ENCODE results near the gene PEX5L. TPM values are rescaled to one million over a fixed set of nuclear protein-coding genes. Genes with fewer than 3 reads are reported as not detected.
A peak's percentile ranks its signal among the peaks of the same experiment; 100 is the strongest.

Gene PEX5L
- total RNA-seq, 2 experiments from 2014 or later = not detected

DNA sequence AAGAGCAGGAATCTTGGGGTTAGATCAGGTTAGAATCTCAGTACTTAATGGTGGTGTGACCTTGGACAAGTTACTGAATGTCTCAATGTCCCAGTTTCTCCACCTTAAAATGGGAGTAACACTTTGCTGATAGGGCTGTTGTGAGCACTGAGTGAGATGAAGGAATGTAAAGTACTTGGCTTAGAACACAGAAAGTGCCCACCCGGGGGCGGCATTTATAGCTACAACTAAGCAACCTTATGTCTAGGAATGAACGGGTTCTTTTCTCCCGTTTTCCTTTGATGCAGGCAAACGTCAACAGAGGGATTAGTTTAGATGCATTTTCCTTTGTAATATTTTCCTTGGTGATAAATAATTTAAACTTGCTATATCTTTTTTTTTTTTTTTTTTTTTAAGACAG, 207.3 kb downstream of the PEX5L start:
- DNase-seq = no peak
- Mint-ChIP-seq H3K4me3 (no peak overlapping the region), H3K4me1 (no peaks in the 10 kb centered on the region), H3K27ac (no peak overlapping the region), H3K27me3 (no peaks in the 10 kb centered on the region), H3K9me3 (no peaks in the 10 kb centered on the region), H3K36me3 (no peaks in the 10 kb centered on the region)

DNA sequence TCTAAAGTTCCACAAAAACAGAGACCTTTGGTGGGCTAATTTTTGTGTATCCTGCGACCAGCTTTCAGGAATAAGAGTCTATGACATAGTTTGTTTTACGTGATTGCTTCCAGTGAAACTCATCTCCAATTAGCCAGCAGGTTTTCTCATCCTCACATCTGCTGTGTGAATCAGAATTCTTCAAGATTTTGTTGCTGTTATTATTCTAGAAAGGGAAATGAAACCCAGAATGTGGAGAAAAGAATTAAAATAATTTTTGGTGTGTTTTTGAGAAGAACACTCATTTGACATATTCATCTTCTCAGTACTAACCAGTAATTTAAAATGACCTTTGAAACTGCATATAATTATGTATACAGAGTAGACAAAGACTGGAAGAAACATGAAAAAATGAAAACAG, 208.0 kb downstream of the PEX5L start:
- H3K27ac Mint-ChIP-seq = no peak overlapping the region
- no peaks in the 10 kb centered on the region for H3K9me3 Mint-ChIP-seq
- no peaks in the 10 kb centered on the region for H3K4me1 Mint-ChIP-seq
- no peaks in the 10 kb centered on the region for H3K27me3 Mint-ChIP-seq
- no peak for DNase-seq
- H3K4me3 Mint-ChIP-seq = no peak overlapping the region
- H3K36me3 Mint-ChIP-seq = no peaks in the 10 kb centered on the region

DNA sequence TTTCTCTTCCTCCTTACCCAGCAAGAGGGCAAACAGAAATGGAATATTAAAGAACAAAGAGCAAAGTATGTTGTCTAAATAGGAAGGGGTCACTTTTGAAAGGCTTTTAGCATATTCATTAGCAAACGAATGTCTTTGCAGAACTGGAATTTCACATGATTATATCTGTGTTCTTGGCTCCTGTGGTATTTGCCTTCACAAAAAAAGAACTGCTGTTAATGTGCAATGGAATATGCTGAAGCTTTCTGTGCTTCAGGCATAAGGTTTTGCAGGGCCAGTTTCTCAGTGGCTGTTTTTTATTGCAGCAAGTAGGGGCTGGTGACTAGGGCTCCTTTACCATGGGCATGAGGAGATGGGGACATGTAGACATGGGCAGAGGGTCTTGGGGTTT, 210.5 kb downstream of the PEX5L start:
- H3K27ac Mint-ChIP-seq = no peak overlapping the region
- H3K4me1 Mint-ChIP-seq = no peaks in the 10 kb centered on the region
- H3K4me3 Mint-ChIP-seq = no peak overlapping the region
- H3K9me3 Mint-ChIP-seq = no peaks in the 10 kb centered on the region
- no peaks in the 10 kb centered on the region for H3K36me3 Mint-ChIP-seq
- no peaks in the 10 kb centered on the region for H3K27me3 Mint-ChIP-seq
- no peak for DNase-seq

- no peaks in the 10 kb centered on the region for H3K9me3 Mint-ChIP-seq
- H3K36me3 Mint-ChIP-seq = no peaks in the 10 kb centered on the region
- H3K27me3 Mint-ChIP-seq = peaks cover under 1% of the 10 kb centered on the region
- DNase-seq = no peak
- H3K4me3 Mint-ChIP-seq = no peak overlapping the region
- no peaks in the 10 kb centered on the region for H3K4me1 Mint-ChIP-seq
- no peak overlapping the region for H3K27ac Mint-ChIP-seq
These were observed 211.1 kb downstream of the PEX5L start for GRCh38 chr3:179825527-179826246.

- DNase-seq = no peak
- Mint-ChIP-seq H3K4me3 (no peak overlapping the region), H3K36me3 (no peaks in the 10 kb centered on the region), H3K27me3 (peaks cover 4% of the 10 kb centered on the region), H3K9me3 (no peaks in the 10 kb centered on the region), H3K27ac (no peak overlapping the region), H3K4me1 (no peaks in the 10 kb centered on the region)
These were observed 214.4 kb downstream of the PEX5L start for GRCh38 chr3:179822296-179822695.

DNA sequence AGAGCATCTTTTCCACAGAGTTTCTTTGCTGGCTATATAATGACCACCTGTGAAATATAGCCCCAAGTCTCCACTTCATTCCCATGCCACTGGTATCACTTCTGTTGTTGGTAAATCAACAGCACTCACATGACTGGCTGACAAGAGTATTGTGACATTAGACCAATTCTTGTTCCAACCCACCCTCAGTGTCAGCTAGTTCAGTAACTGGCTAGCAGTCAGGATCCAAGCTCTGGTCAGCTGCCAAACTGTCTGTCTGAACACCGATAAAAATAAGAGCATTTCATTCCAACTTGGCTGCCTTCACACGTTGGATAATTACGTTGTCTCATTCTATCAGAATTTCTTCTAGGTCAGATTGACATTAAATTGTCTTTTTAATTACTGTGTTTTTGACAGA, 217.4 kb downstream of the PEX5L start:
- H3K27ac Mint-ChIP-seq = no peak overlapping the region
- H3K9me3 Mint-ChIP-seq = no peaks in the 10 kb centered on the region
- H3K4me3 Mint-ChIP-seq = no peak overlapping the region
- no peak for DNase-seq
- H3K36me3 Mint-ChIP-seq = no peaks in the 10 kb centered on the region
- H3K4me1 Mint-ChIP-seq = no peaks in the 10 kb centered on the region
- H3K27me3 Mint-ChIP-seq = peaks cover 4% of the 10 kb centered on the region

GRCh38 chr3:179812096-179812382, 224.7 kb downstream of the PEX5L start:
- Mint-ChIP-seq H3K27ac (no peak overlapping the region), H3K9me3 (no peaks in the 10 kb centered on the region), H3K4me3 (no peak overlapping the region), H3K27me3 (no peaks in the 10 kb centered on the region), H3K4me1 (peaks cover 3% of the 10 kb centered on the region), H3K36me3 (no peaks in the 10 kb centered on the region)
- no peak for DNase-seq

- no peak overlapping the region for H3K27ac Mint-ChIP-seq
- no peaks in the 10 kb centered on the region for H3K36me3 Mint-ChIP-seq
- H3K4me1 Mint-ChIP-seq = peaks cover 3% of the 10 kb centered on the region
- H3K9me3 Mint-ChIP-seq = no peaks in the 10 kb centered on the region
- no peak overlapping the region for H3K4me3 Mint-ChIP-seq
- no peaks in the 10 kb centered on the region for H3K27me3 Mint-ChIP-seq
- DNase-seq = peak; percentile 10
These were observed 225.2 kb downstream of the PEX5L start for GRCh38 chr3:179811321-179812095.

GRCh38 chr3:179809639-179810038, 227.1 kb downstream of the PEX5L start:
- no peak for DNase-seq

GRCh38 chr3:179807588-179807987, 229.1 kb downstream of the PEX5L start:
- Mint-ChIP-seq H3K4me3 (no peak overlapping the region), H3K27ac (no peak overlapping the region), H3K27me3 (no peaks in the 10 kb centered on the region), H3K9me3 (no peaks in the 10 kb centered on the region), H3K4me1 (peaks cover 9% of the 10 kb centered on the region), H3K36me3 (no peaks in the 10 kb centered on the region)
- no peak for DNase-seq

More at GRCh38 chr3:179809639-179810038, 227.1 kb downstream of the PEX5L start:
- peaks cover 5% of the 10 kb centered on the region for H3K4me1 Mint-ChIP-seq
- no peaks in the 10 kb centered on the region for H3K27me3 Mint-ChIP-seq
- no peak overlapping the region for H3K4me3 Mint-ChIP-seq
- H3K36me3 Mint-ChIP-seq = no peaks in the 10 kb centered on the region
- no peak overlapping the region for H3K27ac Mint-ChIP-seq
- no peaks in the 10 kb centered on the region for H3K9me3 Mint-ChIP-seq

GRCh38 chr3:179806177-179806576, 230.6 kb downstream of the PEX5L start:
- no peaks in the 10 kb centered on the region for H3K27me3 Mint-ChIP-seq
- H3K4me1 Mint-ChIP-seq = peaks cover 9% of the 10 kb centered on the region
- no peaks in the 10 kb centered on the region for H3K36me3 Mint-ChIP-seq
- H3K4me3 Mint-ChIP-seq = no peak overlapping the region
- DNase-seq = no peak
- H3K27ac Mint-ChIP-seq = no peak overlapping the region
- no peaks in the 10 kb centered on the region for H3K9me3 Mint-ChIP-seq

DNA sequence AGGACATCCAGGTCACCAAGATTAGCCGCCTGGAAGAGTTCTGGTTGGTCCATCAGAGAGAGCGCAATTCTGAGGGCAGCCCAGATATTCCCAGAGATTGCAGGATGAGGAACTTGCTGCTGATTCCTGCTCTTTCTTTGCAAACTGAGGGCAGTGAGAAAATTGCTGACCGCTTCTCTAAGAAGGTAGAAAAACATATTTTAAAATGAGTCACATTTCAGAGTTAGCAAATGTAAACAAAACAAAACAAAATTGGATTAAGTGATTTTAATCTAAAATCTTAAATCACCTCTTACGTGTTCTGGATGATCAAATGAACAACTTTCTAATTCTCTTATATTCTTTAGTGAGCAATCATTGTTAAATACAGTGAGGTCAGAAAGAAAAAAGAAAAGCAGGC, 234.9 kb downstream of the PEX5L start:
- no peaks in the 10 kb centered on the region for H3K36me3 Mint-ChIP-seq
- no peaks in the 10 kb centered on the region for H3K9me3 Mint-ChIP-seq
- H3K27me3 Mint-ChIP-seq = no peaks in the 10 kb centered on the region
- H3K4me1 Mint-ChIP-seq = peaks cover 6% of the 10 kb centered on the region
- H3K4me3 Mint-ChIP-seq = no peak overlapping the region
- no peak overlapping the region for H3K27ac Mint-ChIP-seq
- DNase-seq = no peak

DNA sequence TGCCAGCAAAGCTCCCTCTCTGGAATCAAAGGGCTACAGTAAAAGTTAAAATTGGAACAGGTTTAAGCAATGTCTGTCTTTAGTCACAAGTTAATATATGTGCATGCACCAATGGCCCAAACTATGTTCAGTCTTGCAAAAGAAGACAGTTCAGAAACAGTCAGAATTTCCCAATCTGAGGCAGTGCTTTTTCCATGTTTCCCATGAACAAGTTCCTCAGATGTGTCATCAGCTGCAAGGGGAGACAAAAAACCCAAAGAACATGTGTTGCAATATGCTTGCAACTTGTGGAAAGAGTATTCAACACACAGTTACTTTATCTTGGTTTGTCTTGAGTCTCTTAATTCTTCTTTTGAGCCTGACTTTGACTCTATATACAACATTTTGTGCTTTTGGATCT, 235.5 kb downstream of the PEX5L start:
- Mint-ChIP-seq H3K27ac (no peak overlapping the region), H3K4me3 (no peak overlapping the region), H3K36me3 (no peaks in the 10 kb centered on the region), H3K9me3 (no peaks in the 10 kb centered on the region), H3K27me3 (no peaks in the 10 kb centered on the region), H3K4me1 (peaks cover 6% of the 10 kb centered on the region)
- DNase-seq = no peak

DNA sequence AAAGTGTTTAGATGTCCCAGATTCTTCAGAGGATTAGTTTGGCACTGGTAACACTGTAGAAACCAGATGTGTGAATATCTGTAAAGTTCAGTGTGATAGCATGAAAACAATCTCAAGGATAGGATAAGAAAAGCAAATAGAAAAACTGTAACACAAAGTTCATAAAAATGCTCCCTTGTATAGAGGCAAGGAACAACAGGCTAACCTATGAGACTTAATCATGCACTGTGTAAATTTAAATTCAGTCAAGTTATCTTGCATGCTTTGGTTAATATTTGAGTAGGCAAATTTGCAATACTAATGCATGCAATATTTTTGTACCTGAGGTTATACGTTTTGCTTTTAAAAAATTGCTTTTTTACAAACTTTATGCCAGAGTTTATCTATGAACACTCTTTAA, 239.5 kb downstream of the PEX5L start:
- H3K9me3 Mint-ChIP-seq = no peaks in the 10 kb centered on the region
- no peaks in the 10 kb centered on the region for H3K27me3 Mint-ChIP-seq
- no peak for DNase-seq
- H3K4me1 Mint-ChIP-seq = peaks cover 2% of the 10 kb centered on the region
- H3K36me3 Mint-ChIP-seq = no peaks in the 10 kb centered on the region
- H3K4me3 Mint-ChIP-seq = no peak overlapping the region
- H3K27ac Mint-ChIP-seq = no peak overlapping the region

- Mint-ChIP-seq H3K36me3 (no peaks in the 10 kb centered on the region), H3K4me3 (no peak overlapping the region), H3K4me1 (peaks cover 2% of the 10 kb centered on the region), H3K9me3 (no peaks in the 10 kb centered on the region), H3K27ac (no peak overlapping the region), H3K27me3 (no peaks in the 10 kb centered on the region)
- no peak for DNase-seq
These were observed 240.3 kb downstream of the PEX5L start for GRCh38 chr3:179796421-179796820.

DNA sequence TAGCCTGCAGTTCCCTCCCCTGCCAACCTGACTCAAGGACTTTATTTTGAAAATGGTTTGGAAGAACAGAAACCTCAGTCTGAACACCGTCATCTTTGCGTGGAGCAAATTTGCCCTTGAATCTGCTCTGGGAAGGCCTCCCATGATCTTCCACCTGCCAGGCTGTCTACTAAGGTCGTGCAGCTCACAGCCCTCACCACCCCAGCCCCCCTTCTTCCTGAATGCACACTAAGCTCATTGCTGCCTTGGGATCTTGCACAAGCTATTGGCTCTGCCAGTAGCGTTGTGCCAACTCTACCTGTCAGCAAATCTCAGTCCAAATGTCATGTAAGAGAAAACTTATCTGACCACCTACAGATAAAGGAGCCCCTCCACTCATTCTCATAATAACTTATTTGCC, 242.4 kb downstream of the PEX5L start:
- Mint-ChIP-seq H3K27ac (no peak overlapping the region), H3K4me1 (peaks cover 2% of the 10 kb centered on the region), H3K4me3 (no peak overlapping the region), H3K9me3 (no peaks in the 10 kb centered on the region), H3K36me3 (no peaks in the 10 kb centered on the region), H3K27me3 (no peaks in the 10 kb centered on the region)
- DNase-seq = no peak
